Adrenal gland (tissue), 12 donors: ENCODE data around the gene KCTD19. TPM values are rescaled to one million over a fixed set of nuclear protein-coding genes. Genes with fewer than 3 reads are reported as not detected.

Experiments
- DNase-seq, 7 donors: peaks; one replicate each; pipeline ENCODE4 v3.0.0-alpha.2; 2019 to 2020
- H3K27ac ChIP-seq, 5 donors: fragments of 200-600 bp; sonication (generic) in 4 of 5; 1 replicate in 3 of 5; 2 replicates in 2 of 5; pipeline versions ENCODE4 v1.5.1 to v1.8.0; 2016 to 2020; ENCODE audit warnings: mild to moderate bottlenecking in 1 of 5
- H3K27me3 ChIP-seq: fragments of 200-600 bp; 2 replicates; pipeline ENCODE4 v1.8.0; 2021
- H3K36me3 ChIP-seq, 2 donors: fragments of 200-600 bp; replicated peaks in 1 of 2; 1 replicate in 1 of 2; 2 replicates in 1 of 2; pipeline versions ENCODE4 v1.5.1 to v1.8.0; 2018 to 2022
- H3K4me1 ChIP-seq, 2 donors: fragments of 200-600 bp; replicated peaks in 1 of 2; 1 replicate in 1 of 2; 2 replicates in 1 of 2; pipeline versions ENCODE4 v1.5.1 to v1.8.0; 2018 to 2021
- H3K4me3 ChIP-seq, 4 donors: fragments of 200-600 bp; sonication (generic) in 3 of 4; one replicate each; pipeline ENCODE4 v1.5.1; 2016 to 2018
- H3K9me3 ChIP-seq, 3 donors: fragments of 200-600 bp; sonication (generic) in 1 of 3; replicated peaks in 1 of 3; 1 replicate in 2 of 3; 2 replicates in 1 of 3; pipeline versions ENCODE4 v1.5.1 to v1.8.0; 2016 to 2021
- POLR2A ChIP-seq, 2 donors: fragments of 450-650 bp; IDR thresholded peaks; one replicate each; pipeline ENCODE4 v1.6.1; 2017; ENCODE audit warnings: antibody characterized with exemption in 2 of 2, mild to moderate bottlenecking in 2 of 2, moderate library complexity in 1 of 2
- WGBS, 4 donors: extraction: QIAGEN DNeasy Blood & Tissue Kit in 2 of 4; methylation state at CpG; one replicate each; pipeline versions ENCODE4 v1.1.5 to v1.1.7; 2013 to 2017; 5-methylcytosine and 5-hydroxymethylcytosine counted together
- intact Hi-C, 2 donors: fragments of 100-400 bp; cut with DNase I; formaldehyde crosslinking; loops; one replicate each; pipeline versions ENCODE4 v1.14.1 to v1.15.0; 2022 to 2023
- polyA plus RNA-seq, 3 donors: library from polyadenylated mRNA; stranded (reverse); fragments of 200-250 nt in 2 of 3; fragments of 350-450 nt in 1 of 3; fragmentation: Illumina TruSeq in 1 of 3; extraction: RNeasy Lipid Tissue Mini Kit (QIAGEN cat#74804) in 1 of 3; gene quantifications; one replicate each; pipeline ENCODE4 v1.2.3, GENCODE V29; 2013 to 2014
- total RNA-seq, 9 donors: library from RNA; depleted of rRNA in 4 of 9; stranded (reverse); fragments of >200 nt in 4 of 9; fragments of 120-200 nt in 1 of 9; fragmentation: NEBNext Ultra II Directional in 1 of 9; extraction: Animal tissue kit (Norgen Biotek cat#: 25700) in 1 of 9; gene quantifications; one replicate each; pipeline versions ENCODE4 v1.1.0 to v1.2.4, GENCODE V29; 2013 to 2023
- TF ChIP-seq, protein P1 (sequence below), 6 experiments: fragments of 450-650 bp in 4 of 6; fragments of 200-600 bp in 2 of 6; sonication (generic) in 1 of 6; IDR thresholded peaks; 1 replicate in 5 of 6; 2 replicates in 1 of 6; pipeline versions ENCODE4 v1.5.1 to v1.8.0; 2016 to 2021; ENCODE audit warnings: antibody characterized with exemption in 6 of 6, mild to moderate bottlenecking in 2 of 6, moderate library complexity in 1 of 6
- donor health status: healthy with polysubstance abuse.
- donor health status: Bipolar disorder and iron deficiency.
- donor health status: DM: yes; HTN: yes; CAD: no.
- donor health status: DM: no; HTN: no; CAD: no.
- donor health status: DM: no; HTN: no; CAD: no.
- donor health status: DM: yes; HTN: yes; CAD: no.

The KCTD19 gene
- total and polyA plus RNA-seq, 12 donors, result 0.04 to 3.2 (median 0.18) TPM; not detected in 7

GRCh38 chr16:67301080-67301782 is 25.3 kb downstream of the KCTD19 start:
- TF ChIP-seq, protein P1, sequence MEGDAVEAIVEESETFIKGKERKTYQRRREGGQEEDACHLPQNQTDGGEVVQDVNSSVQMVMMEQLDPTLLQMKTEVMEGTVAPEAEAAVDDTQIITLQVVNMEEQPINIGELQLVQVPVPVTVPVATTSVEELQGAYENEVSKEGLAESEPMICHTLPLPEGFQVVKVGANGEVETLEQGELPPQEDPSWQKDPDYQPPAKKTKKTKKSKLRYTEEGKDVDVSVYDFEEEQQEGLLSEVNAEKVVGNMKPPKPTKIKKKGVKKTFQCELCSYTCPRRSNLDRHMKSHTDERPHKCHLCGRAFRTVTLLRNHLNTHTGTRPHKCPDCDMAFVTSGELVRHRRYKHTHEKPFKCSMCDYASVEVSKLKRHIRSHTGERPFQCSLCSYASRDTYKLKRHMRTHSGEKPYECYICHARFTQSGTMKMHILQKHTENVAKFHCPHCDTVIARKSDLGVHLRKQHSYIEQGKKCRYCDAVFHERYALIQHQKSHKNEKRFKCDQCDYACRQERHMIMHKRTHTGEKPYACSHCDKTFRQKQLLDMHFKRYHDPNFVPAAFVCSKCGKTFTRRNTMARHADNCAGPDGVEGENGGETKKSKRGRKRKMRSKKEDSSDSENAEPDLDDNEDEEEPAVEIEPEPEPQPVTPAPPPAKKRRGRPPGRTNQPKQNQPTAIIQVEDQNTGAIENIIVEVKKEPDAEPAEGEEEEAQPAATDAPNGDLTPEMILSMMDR (IDR thresholded peaks at IDR 0.05), result no peak
- TF ChIP-seq POLR2A (IDR thresholded peaks at IDR 0.05), result no peak
- no peaks in the 10 kb centered on the region for H3K4me1 ChIP-seq
- H3K9me3 ChIP-seq, result no peaks in the 10 kb centered on the region
- no peaks in the 10 kb centered on the region for H3K27me3 ChIP-seq
- H3K27ac ChIP-seq, result peak overlapping the region in 1 of 5 donors; percentile 69
- intact Hi-C loops, result no loop called here
- H3K4me3 ChIP-seq, result no peak overlapping the region
- peak in 1 of 7 donors; percentile 42 for DNase-seq
- 71 to 87% (median 84%) methylated on average over 9 to 11 of the region's 11 CpGs for WGBS, 4 donors
- no peaks in the 10 kb centered on the region for H3K36me3 ChIP-seq

- H3K4me3 ChIP-seq, result no peak overlapping the region
- no peaks in the 10 kb centered on the region for H3K36me3 ChIP-seq
- H3K27me3 ChIP-seq, result no peaks in the 10 kb centered on the region
- H3K9me3 ChIP-seq, result no peaks in the 10 kb centered on the region
- no peak for TF ChIP-seq POLR2A (IDR thresholded peaks at IDR 0.05)
- TF ChIP-seq, protein P1 (IDR thresholded peaks at IDR 0.05), result no peak
- H3K4me1 ChIP-seq, result no peaks in the 10 kb centered on the region
- DNase-seq, result no peak
- WGBS, 4 donors, result 85 to 100% (median 94%) methylated on average over 2 to 15 of the region's 15 CpGs
- intact Hi-C loops, result no loop called here
- no peak overlapping the region for H3K27ac ChIP-seq
These were observed 27.3 kb downstream of the KCTD19 start for GRCh38 chr16:67299269-67299668.

DNA sequence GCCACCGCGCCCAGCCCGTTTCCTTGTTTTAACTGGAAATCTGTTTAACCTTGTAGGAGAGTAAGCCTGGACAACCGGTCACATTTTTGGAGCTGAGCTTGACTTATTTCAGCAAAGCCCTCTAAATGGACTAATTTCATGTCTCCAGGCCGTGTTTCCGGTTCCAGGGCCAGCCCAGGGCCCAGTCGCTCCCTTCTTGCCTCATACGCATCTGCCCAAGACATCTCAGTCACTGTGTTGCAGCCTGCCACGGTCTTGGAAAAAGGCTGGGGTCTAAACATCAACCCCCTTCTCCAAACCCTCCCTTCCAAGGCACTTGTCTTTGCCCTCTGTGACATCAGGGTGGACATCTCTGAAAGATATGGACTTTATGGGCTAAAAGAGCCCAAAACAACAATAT is 28.3 kb downstream of the KCTD19 start:
- DNase-seq, result no peak
- H3K27ac ChIP-seq, result no peak overlapping the region
- no peaks in the 10 kb centered on the region for H3K4me1 ChIP-seq
- H3K9me3 ChIP-seq, result no peaks in the 10 kb centered on the region
- no peak overlapping the region for H3K4me3 ChIP-seq
- 93 to 95% (median 94%) methylated on average over 9 of the region's 9 CpGs for WGBS, 4 donors
- intact Hi-C loops, result no loop called here
- TF ChIP-seq POLR2A (IDR thresholded peaks at IDR 0.05), result no peak
- TF ChIP-seq, protein P1 (IDR thresholded peaks at IDR 0.05), result no peak
- H3K27me3 ChIP-seq, result no peaks in the 10 kb centered on the region
- no peaks in the 10 kb centered on the region for H3K36me3 ChIP-seq

- H3K27me3 ChIP-seq, result no peaks in the 10 kb centered on the region
- no peak for TF ChIP-seq POLR2A (IDR thresholded peaks at IDR 0.05)
- TF ChIP-seq, protein P1 (IDR thresholded peaks at IDR 0.05), result no peak
- no peak overlapping the region for H3K4me3 ChIP-seq
- DNase-seq, result no peak
- no peak overlapping the region for H3K27ac ChIP-seq
- no peaks in the 10 kb centered on the region for H3K9me3 ChIP-seq
- intact Hi-C loops, result no loop called here
- H3K4me1 ChIP-seq, result no peaks in the 10 kb centered on the region
- H3K36me3 ChIP-seq, result no peaks in the 10 kb centered on the region
- WGBS, 4 donors, result 45 to 75% (median 74%) methylated on average over 2 to 3 of the region's 3 CpGs
These were observed 30.1 kb downstream of the KCTD19 start for GRCh38 chr16:67296420-67296819.
